C4-2B (cell line): ENCODE measurements around the gene NPAS3.

Source experiments
- H3K27ac ChIP-seq: fragments of 450-650 bp; 2 replicates; pipeline ENCODE4 v1.5.1; 2017
- ZFX ChIP-seq: fragments of 450-650 bp; IDR thresholded peaks from 2 replicates; pipeline ENCODE4 v1.6.1; 2017
- TF ChIP-seq, protein P1 (sequence below): fragments of 450-650 bp; conservative IDR thresholded peaks from 2 replicates; pipeline ENCODE4 v1.5.1; 2017; ENCODE audit warnings: mild to moderate bottlenecking

NPAS3 gene

GRCh38 chr14:33335366-33335765, 396.7 kb downstream of the NPAS3 start:
- no peak overlapping the region for H3K27ac ChIP-seq
- TF ChIP-seq ZFX = no peak
- TF ChIP-seq, protein P1, sequence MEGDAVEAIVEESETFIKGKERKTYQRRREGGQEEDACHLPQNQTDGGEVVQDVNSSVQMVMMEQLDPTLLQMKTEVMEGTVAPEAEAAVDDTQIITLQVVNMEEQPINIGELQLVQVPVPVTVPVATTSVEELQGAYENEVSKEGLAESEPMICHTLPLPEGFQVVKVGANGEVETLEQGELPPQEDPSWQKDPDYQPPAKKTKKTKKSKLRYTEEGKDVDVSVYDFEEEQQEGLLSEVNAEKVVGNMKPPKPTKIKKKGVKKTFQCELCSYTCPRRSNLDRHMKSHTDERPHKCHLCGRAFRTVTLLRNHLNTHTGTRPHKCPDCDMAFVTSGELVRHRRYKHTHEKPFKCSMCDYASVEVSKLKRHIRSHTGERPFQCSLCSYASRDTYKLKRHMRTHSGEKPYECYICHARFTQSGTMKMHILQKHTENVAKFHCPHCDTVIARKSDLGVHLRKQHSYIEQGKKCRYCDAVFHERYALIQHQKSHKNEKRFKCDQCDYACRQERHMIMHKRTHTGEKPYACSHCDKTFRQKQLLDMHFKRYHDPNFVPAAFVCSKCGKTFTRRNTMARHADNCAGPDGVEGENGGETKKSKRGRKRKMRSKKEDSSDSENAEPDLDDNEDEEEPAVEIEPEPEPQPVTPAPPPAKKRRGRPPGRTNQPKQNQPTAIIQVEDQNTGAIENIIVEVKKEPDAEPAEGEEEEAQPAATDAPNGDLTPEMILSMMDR = no peak

DNA sequence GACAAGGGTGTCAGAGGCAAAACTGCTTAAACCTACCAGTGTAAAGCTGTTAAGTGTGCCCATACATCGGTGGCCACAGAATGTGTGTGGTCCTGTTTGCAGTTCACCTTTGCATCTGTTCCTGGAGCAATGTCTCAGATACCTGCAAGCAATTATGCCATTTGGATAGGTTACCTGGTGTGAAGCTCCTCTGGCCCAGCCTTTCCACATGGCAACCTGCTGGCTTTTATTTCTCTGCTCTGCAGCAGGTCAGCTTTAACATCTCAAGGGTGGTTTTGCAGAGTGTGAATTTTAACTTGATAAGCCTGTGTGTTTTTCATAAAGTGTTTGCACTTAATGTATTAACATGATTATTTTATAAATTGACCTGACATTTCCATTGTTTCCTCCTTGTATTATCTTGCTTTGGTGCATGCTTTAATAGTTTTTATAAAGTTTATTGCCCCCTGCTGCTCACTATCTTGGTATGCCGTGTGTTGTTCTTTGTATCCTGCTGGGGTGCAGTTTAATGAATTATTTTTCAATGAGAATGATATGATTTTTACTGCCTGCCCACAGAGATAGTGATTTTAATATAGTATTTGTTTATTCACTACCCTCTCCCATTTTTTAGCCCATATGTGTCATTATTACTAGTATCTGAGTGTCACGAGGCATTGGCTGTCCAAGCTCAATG, 403.8 kb downstream of the NPAS3 start:
- H3K27ac ChIP-seq = no peak overlapping the region
- TF ChIP-seq, protein P1 = peak; percentile 13; the same call in 1 of the 2 replicates
- no peak for TF ChIP-seq ZFX

- TF ChIP-seq ZFX = no peak
Observed at GRCh38 chr14:33343016-33343415, 404.3 kb downstream of the NPAS3 start.

DNA sequence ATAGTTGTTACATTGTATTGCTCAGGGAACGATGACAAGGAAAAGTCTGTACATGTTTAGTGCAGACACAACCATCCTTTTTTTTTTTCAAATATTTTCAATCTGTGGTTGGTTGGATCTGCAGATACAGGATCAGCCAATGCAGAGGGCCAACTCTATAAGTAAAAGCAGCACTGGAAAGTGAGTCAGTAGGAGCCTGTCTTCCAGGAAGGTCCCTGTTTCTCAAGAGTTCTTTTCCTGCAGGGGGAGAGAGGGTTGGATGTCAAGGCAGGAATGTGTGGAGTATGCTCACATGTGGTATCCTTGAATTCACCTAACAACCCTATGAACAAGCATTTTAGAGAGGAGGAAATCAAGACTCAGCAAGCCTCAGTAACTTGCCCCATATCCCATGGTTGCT, 409.1 kb downstream of the NPAS3 start:
- TF ChIP-seq, protein P1 = no peak
- TF ChIP-seq ZFX = no peak
- H3K27ac ChIP-seq = no peak overlapping the region

More at GRCh38 chr14:33343016-33343415, 404.3 kb downstream of the NPAS3 start:
- no peak overlapping the region for H3K27ac ChIP-seq

GRCh38 chr14:33348510-33348909, 409.8 kb downstream of the NPAS3 start:
- TF ChIP-seq ZFX = no peak
- TF ChIP-seq, protein P1 = no peak
- H3K27ac ChIP-seq = no peak overlapping the region

DNA sequence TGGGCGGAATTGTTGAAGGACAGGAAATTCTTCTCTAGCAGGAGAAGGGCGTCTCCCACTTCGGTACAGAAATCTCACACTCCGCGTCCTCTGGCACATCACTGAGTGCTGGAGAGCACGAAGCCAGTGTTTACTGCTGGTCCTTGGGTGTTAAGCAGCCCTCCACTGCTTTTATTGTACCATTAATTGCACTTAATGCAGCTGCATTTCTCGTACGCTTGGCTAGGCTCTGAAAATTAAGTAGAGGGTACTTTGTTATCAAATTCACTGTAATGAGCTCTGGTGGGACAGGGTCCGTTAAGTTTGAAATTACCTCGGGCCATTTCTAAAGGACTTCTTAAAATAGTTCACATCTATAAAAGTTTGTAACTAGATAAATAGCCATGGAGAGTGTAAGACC, 411.2 kb downstream of the NPAS3 start:
- no peak overlapping the region for H3K27ac ChIP-seq
- TF ChIP-seq, protein P1 = no peak
- no peak for TF ChIP-seq ZFX

GRCh38 chr14:33350366-33350990, 411.8 kb downstream of the NPAS3 start:
- H3K27ac ChIP-seq = no peak overlapping the region
- TF ChIP-seq, protein P1 = no peak
- no peak for TF ChIP-seq ZFX

DNA sequence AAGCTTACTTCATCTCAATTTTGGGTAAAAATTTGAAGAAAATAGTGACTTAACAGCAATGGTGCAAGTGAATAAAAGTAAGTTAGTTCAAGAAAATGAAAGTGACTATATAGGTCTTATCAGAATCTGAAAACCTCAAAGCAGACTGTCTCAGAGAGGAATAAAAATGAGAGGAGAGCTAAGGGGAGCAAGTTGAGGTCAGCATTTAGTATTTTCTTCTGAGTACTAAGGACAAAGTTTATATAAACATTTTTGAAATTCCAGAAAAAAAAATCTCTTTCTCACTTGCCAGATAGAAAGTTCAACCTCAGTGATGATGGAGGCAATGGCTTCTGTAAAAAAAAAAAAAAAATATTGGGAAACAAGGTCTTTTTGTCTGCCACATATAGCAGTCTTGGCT, 414.1 kb downstream of the NPAS3 start:
- TF ChIP-seq, protein P1 = no peak
- TF ChIP-seq ZFX = no peak

More for the DNA sequence above, 414.1 kb downstream of the NPAS3 start:
- no peak overlapping the region for H3K27ac ChIP-seq
